NT2/D1 (cell line): ENCODE measurements around the gene AGAP1.

ENCODE experiments used
- DNase-seq: peaks from one replicate; pipeline ENCODE4 v3.0.0-alpha.2; 2011; ENCODE audit warnings: low read depth, low spot score
- H3K27me3 ChIP-seq: 2 replicates; pipeline ENCODE4 v1.6.0; 2011; ENCODE audit warnings: mild to moderate bottlenecking; ENCODE audit not compliant: insufficient read length, insufficient read depth
- H3K36me3 ChIP-seq: 2 replicates; pipeline ENCODE4 v1.6.1; 2011; ENCODE audit warnings: mild to moderate bottlenecking, low read length, mixed read lengths; ENCODE audit not compliant: insufficient read depth, insufficient read length
- H3K4me1 ChIP-seq: 2 replicates; pipeline ENCODE4 v1.5.1; 2011; ENCODE audit not compliant: insufficient read depth, insufficient read length
- H3K4me3 ChIP-seq: 2 replicates; pipeline ENCODE4 v1.5.1; 2011; ENCODE audit warnings: low read depth; ENCODE audit not compliant: insufficient read length
- H3K9ac ChIP-seq: 2 replicates; pipeline ENCODE4 v1.6.0; 2011; ENCODE audit warnings: low read depth; ENCODE audit not compliant: insufficient read length
- H3K9me3 ChIP-seq: 2 replicates; pipeline ENCODE4 v1.5.1; 2011; ENCODE audit warnings: mild to moderate bottlenecking, low read length; ENCODE audit not compliant: insufficient read depth
- SUZ12 ChIP-seq: IDR thresholded peaks from 2 replicates; pipeline ENCODE4 v1.6.1; 2011; ENCODE audit not compliant: insufficient read length, insufficient read depth; ENCODE audit errors: extremely low read depth
- YY1 ChIP-seq: IDR thresholded peaks from 2 replicates; pipeline ENCODE4 v1.6.1; 2011; ENCODE audit not compliant: insufficient read length, insufficient read depth
- ZNF274 ChIP-seq: IDR thresholded peaks from 2 replicates; pipeline ENCODE4 v1.6.1; 2011; ENCODE audit warnings: mild to moderate bottlenecking, low read depth, low read length

Gene AGAP1

GRCh38 chr2:235557903-235558302 lies 64.1 kb downstream of the AGAP1 start:
- Histone ChIP-seq H3K9me3 (no peaks in the 10 kb centered on the region), H3K9ac (no peak overlapping the region), H3K4me3 (no peak overlapping the region), H3K36me3 (no peaks in the 10 kb centered on the region), H3K4me1 (peaks cover 12% of the 10 kb centered on the region), H3K27me3 (no peaks in the 10 kb centered on the region)
- TF ChIP-seq ZNF274 (no peak), YY1 (no peak), SUZ12 (no peak)
- DNase-seq = no peak

GRCh38 chr2:235558572-235558971 lies 64.7 kb downstream of the AGAP1 start:
- Histone ChIP-seq H3K4me1 (peaks cover 14% of the 10 kb centered on the region), H3K27me3 (no peaks in the 10 kb centered on the region), H3K9ac (no peak overlapping the region), H3K9me3 (no peaks in the 10 kb centered on the region), H3K4me3 (no peak overlapping the region), H3K36me3 (no peaks in the 10 kb centered on the region)
- TF ChIP-seq YY1 = no peak
- no peak for TF ChIP-seq ZNF274
- TF ChIP-seq SUZ12 = no peak
- no peak for DNase-seq

- Histone ChIP-seq H3K9ac (no peak overlapping the region), H3K27me3 (no peaks in the 10 kb centered on the region), H3K4me3 (no peak overlapping the region), H3K36me3 (no peaks in the 10 kb centered on the region), H3K4me1 (peaks cover 6% of the 10 kb centered on the region), H3K9me3 (no peaks in the 10 kb centered on the region)
- TF ChIP-seq ZNF274 (no peak), SUZ12 (no peak), YY1 (no peak)
- no peak for DNase-seq
Measured at GRCh38 chr2:235560345-235560744, 66.5 kb downstream of the AGAP1 start.

- peaks cover under 1% of the 10 kb centered on the region for H3K36me3 ChIP-seq
- no peak overlapping the region for H3K9ac ChIP-seq
- H3K9me3 ChIP-seq = no peaks in the 10 kb centered on the region
- no peak overlapping the region for H3K4me3 ChIP-seq
- no peak for DNase-seq
- TF ChIP-seq YY1 (no peak), SUZ12 (no peak)
- H3K27me3 ChIP-seq = no peaks in the 10 kb centered on the region
- peaks cover 6% of the 10 kb centered on the region for H3K4me1 ChIP-seq
Measured at GRCh38 chr2:235561450-235561849, 67.6 kb downstream of the AGAP1 start.

- peaks cover 6% of the 10 kb centered on the region for H3K4me1 ChIP-seq
- H3K4me3 ChIP-seq = no peak overlapping the region
- TF ChIP-seq YY1 (no peak), ZNF274 (no peak)
- H3K36me3 ChIP-seq = peaks cover 6% of the 10 kb centered on the region
- no peak for DNase-seq
- H3K9ac ChIP-seq = no peak overlapping the region
- no peaks in the 10 kb centered on the region for H3K27me3 ChIP-seq
- H3K9me3 ChIP-seq = no peaks in the 10 kb centered on the region
Measured at GRCh38 chr2:235562065-235562747, 68.4 kb downstream of the AGAP1 start.

- TF ChIP-seq SUZ12 = no peak
- TF ChIP-seq ZNF274 = no peak
- no peak for TF ChIP-seq YY1
- peaks cover 4% of the 10 kb centered on the region; the same call in 1 of the 2 replicates for H3K9me3 ChIP-seq
- H3K27me3 ChIP-seq = no peaks in the 10 kb centered on the region
- peaks cover 6% of the 10 kb centered on the region for H3K4me1 ChIP-seq
- peaks cover 9% of the 10 kb centered on the region for H3K36me3 ChIP-seq
- H3K9ac ChIP-seq = no peak overlapping the region
- H3K4me3 ChIP-seq = no peak overlapping the region
- DNase-seq = no peak
Measured at GRCh38 chr2:235563056-235563910, 69.4 kb downstream of the AGAP1 start.

- Histone ChIP-seq H3K9ac (no peak overlapping the region), H3K4me3 (no peak overlapping the region)
Measured at GRCh38 chr2:235564066-235564465, 70.2 kb downstream of the AGAP1 start.

More at GRCh38 chr2:235564066-235564465, 70.2 kb downstream of the AGAP1 start:
- TF ChIP-seq ZNF274 (no peak), YY1 (no peak), SUZ12 (no peak)
- Histone ChIP-seq H3K27me3 (no peaks in the 10 kb centered on the region), H3K4me1 (peaks cover 6% of the 10 kb centered on the region), H3K36me3 (peaks cover 14% of the 10 kb centered on the region), H3K9me3 (peaks cover 10% of the 10 kb centered on the region; the same call in 1 of the 2 replicates)
- no peak for DNase-seq
